Skeletal muscle cell (primary cell): ENCODE results near the gene CYP46A1.

Source experiments
- DNase-seq: peaks from one replicate; pipeline ENCODE4 v3.0.0-alpha.2; 2010; ENCODE audit warnings: low read depth
- H3K4me3 ChIP-seq: 2 replicates; pipeline ENCODE4 v1.5.1; 2011; ENCODE audit warnings: low read depth, mild to moderate bottlenecking, control low read depth, low read length, moderate library complexity

CYP46A1 gene

GRCh38 chr14:99702115-99702514 lies 18.0 kb downstream of the CYP46A1 start:
- DNase-seq: no peak
- H3K4me3 ChIP-seq: no peak overlapping the region

GRCh38 chr14:99703381-99703780 lies 19.3 kb downstream of the CYP46A1 start:
- no peak for DNase-seq
- H3K4me3 ChIP-seq: no peak overlapping the region

- H3K4me3 ChIP-seq: no peak overlapping the region
- DNase-seq: no peak
These were observed 19.9 kb downstream of the CYP46A1 start for GRCh38 chr14:99704037-99704436.

GRCh38 chr14:99706107-99706900 lies 22.2 kb downstream of the CYP46A1 start:
- no peak for DNase-seq
- H3K4me3 ChIP-seq: no peak overlapping the region

- DNase-seq: no peak
- H3K4me3 ChIP-seq: no peak overlapping the region
These were observed 23.3 kb downstream of the CYP46A1 start for GRCh38 chr14:99707420-99707819.

- no peak overlapping the region for H3K4me3 ChIP-seq
- DNase-seq: no peak
These were observed 23.8 kb downstream of the CYP46A1 start for GRCh38 chr14:99707921-99708320.

GRCh38 chr14:99708449-99708848 lies 24.4 kb downstream of the CYP46A1 start:
- no peak for DNase-seq
- H3K4me3 ChIP-seq: no peak overlapping the region

- H3K4me3 ChIP-seq: no peak overlapping the region
- DNase-seq: no peak
These were observed 29.9 kb downstream of the CYP46A1 start for GRCh38 chr14:99713972-99714371.

GRCh38 chr14:99715266-99716000 lies 31.3 kb downstream of the CYP46A1 start:
- DNase-seq: no peak
- H3K4me3 ChIP-seq: no peak overlapping the region

GRCh38 chr14:99716091-99716849 lies 32.2 kb downstream of the CYP46A1 start:
- no peak overlapping the region for H3K4me3 ChIP-seq
- no peak for DNase-seq

- no peak for DNase-seq
- H3K4me3 ChIP-seq: no peak overlapping the region
These were observed 33.0 kb downstream of the CYP46A1 start for GRCh38 chr14:99716850-99717681.

GRCh38 chr14:99717682-99718013 lies 33.5 kb downstream of the CYP46A1 start:
- DNase-seq: no peak
- H3K4me3 ChIP-seq: no peak overlapping the region

GRCh38 chr14:99718031-99718810 lies 34.1 kb downstream of the CYP46A1 start:
- H3K4me3 ChIP-seq: no peak overlapping the region
- no peak for DNase-seq

GRCh38 chr14:99718811-99719192 lies 34.7 kb downstream of the CYP46A1 start:
- no peak overlapping the region for H3K4me3 ChIP-seq
- DNase-seq: no peak

- no peak overlapping the region for H3K4me3 ChIP-seq
- DNase-seq: no peak
These were observed 37.1 kb downstream of the CYP46A1 start for GRCh38 chr14:99720941-99721791.

- no peak for DNase-seq
- no peak overlapping the region for H3K4me3 ChIP-seq
These were observed 37.9 kb downstream of the CYP46A1 start for GRCh38 chr14:99721792-99722516.

- no peak for DNase-seq
- H3K4me3 ChIP-seq: no peak overlapping the region
These were observed 38.6 kb downstream of the CYP46A1 start for GRCh38 chr14:99722741-99723140.
